GM12875 (cell line): ENCODE measurements around the gene GBGT1.

ENCODE experiments used
- H3K4me3 ChIP-seq: one replicate; pipeline ENCODE4 v1.5.1; 2011; ENCODE audit warnings: low read depth, low read length, control low read depth
- CTCF ChIP-seq: IDR thresholded peaks from 2 replicates; pipeline ENCODE4 v1.5.1; 2011; ENCODE audit warnings: low read depth, mild to moderate bottlenecking, control low read depth, inconsistent platforms, low read length, moderate library complexity, borderline replicate concordance; ENCODE audit not compliant: insufficient read depth

The GBGT1 gene

GRCh38 chr9:133201424-133202144, 37.9 kb upstream of the GBGT1 start:
- no peak for TF ChIP-seq CTCF

GRCh38 chr9:133200631-133201030, 36.9 kb upstream of the GBGT1 start:
- no peak for TF ChIP-seq CTCF
- H3K4me3 ChIP-seq = no peak overlapping the region

More at GRCh38 chr9:133201424-133202144, 37.9 kb upstream of the GBGT1 start:
- no peak overlapping the region for H3K4me3 ChIP-seq

- H3K4me3 ChIP-seq = no peak overlapping the region
Measured at GRCh38 chr9:133199648-133200321, 36.1 kb upstream of the GBGT1 start.

GRCh38 chr9:133195029-133195428, 31.3 kb upstream of the GBGT1 start:
- TF ChIP-seq CTCF = no peak
- no peak overlapping the region for H3K4me3 ChIP-seq

More at GRCh38 chr9:133199648-133200321, 36.1 kb upstream of the GBGT1 start:
- TF ChIP-seq CTCF = no peak

GRCh38 chr9:133194597-133194996, 30.9 kb upstream of the GBGT1 start:
- no peak overlapping the region for H3K4me3 ChIP-seq
- TF ChIP-seq CTCF = no peak

- TF ChIP-seq CTCF = no peak
- no peak overlapping the region for H3K4me3 ChIP-seq
Measured at GRCh38 chr9:133191989-133192388, 28.3 kb upstream of the GBGT1 start.

- no peak for TF ChIP-seq CTCF
- no peak overlapping the region for H3K4me3 ChIP-seq
Measured at GRCh38 chr9:133189826-133190225, 26.1 kb upstream of the GBGT1 start.
